Measurements from ENCODE around the gene CRNN.

The CRNN gene

GRCh38 chr1:152367436-152367835 is 46.6 kb downstream of the CRNN start (continued):
- TF ChIP-seq HOXC10 (CRISPR knock-in tag; IDR thresholded peaks at IDR 0.05) (no peak), ZNF544 (tag by site-specific recombination; IDR thresholded peaks at IDR 0.05) (no peak)
- TF ChIP-seq, protein P1, sequence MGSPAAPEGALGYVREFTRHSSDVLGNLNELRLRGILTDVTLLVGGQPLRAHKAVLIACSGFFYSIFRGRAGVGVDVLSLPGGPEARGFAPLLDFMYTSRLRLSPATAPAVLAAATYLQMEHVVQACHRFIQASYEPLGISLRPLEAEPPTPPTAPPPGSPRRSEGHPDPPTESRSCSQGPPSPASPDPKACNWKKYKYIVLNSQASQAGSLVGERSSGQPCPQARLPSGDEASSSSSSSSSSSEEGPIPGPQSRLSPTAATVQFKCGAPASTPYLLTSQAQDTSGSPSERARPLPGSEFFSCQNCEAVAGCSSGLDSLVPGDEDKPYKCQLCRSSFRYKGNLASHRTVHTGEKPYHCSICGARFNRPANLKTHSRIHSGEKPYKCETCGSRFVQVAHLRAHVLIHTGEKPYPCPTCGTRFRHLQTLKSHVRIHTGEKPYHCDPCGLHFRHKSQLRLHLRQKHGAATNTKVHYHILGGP (tag by site-specific recombination; IDR thresholded peaks at IDR 0.05) = no peak

GRCh38 chr1:152359906-152360305 is 54.2 kb downstream of the CRNN start, which contains the start of gene FLG2:
Gene FLG2 (minus strand): TSS chr1:152360006. CDS start chr1:152358884, 1,122 bp downstream.
- TF ChIP-seq GLIS1 (tag by site-specific recombination; IDR thresholded peaks at IDR 0.05) = no peak
- no peak within 1 kb of the TSS for H3K27ac ChIP-seq (ENCODE audit: extremely low read depth, low read depth, low read length)
- no peaks in the 10 kb centered on the region for H3K36me3 ChIP-seq (ENCODE audit: control insufficient read depth in 2 of 2, insufficient read depth in 1 of 2, low read length in 2 of 2)
- H3K9me3 ChIP-seq (ENCODE audit: control insufficient read depth, insufficient read depth, low read depth, low read length) = no peaks in the 10 kb centered on the region
- ChIA-PET CTCF (interaction anchor here (0.8 to 1.4 kb wide), 3 partner anchors 12 to 99 kb away, joined by 3 to 4 read pairs (median 3); no protein-coding TSS in a partner anchor), POLR2A (no interaction called here)
- no peaks in the 10 kb centered on the region for H3K4me1 ChIP-seq (ENCODE audit: control insufficient read depth, insufficient read depth, low read length)
- H3K4me3 ChIP-seq (ENCODE audit: low read depth, low read length) = no peak within 1 kb of the TSS
